NT2/D1 (cell line): Measurements from ENCODE around the gene FITM2.

ENCODE experiments used
- SUZ12 ChIP-seq: IDR thresholded peaks from 2 replicates; pipeline ENCODE4 v1.6.1; 2011; ENCODE audit not compliant: insufficient read length, insufficient read depth; ENCODE audit errors: extremely low read depth
- YY1 ChIP-seq: IDR thresholded peaks from 2 replicates; pipeline ENCODE4 v1.6.1; 2011; ENCODE audit not compliant: insufficient read length, insufficient read depth
- ZNF274 ChIP-seq: IDR thresholded peaks from 2 replicates; pipeline ENCODE4 v1.6.1; 2011; ENCODE audit warnings: mild to moderate bottlenecking, low read depth, low read length

DNA sequence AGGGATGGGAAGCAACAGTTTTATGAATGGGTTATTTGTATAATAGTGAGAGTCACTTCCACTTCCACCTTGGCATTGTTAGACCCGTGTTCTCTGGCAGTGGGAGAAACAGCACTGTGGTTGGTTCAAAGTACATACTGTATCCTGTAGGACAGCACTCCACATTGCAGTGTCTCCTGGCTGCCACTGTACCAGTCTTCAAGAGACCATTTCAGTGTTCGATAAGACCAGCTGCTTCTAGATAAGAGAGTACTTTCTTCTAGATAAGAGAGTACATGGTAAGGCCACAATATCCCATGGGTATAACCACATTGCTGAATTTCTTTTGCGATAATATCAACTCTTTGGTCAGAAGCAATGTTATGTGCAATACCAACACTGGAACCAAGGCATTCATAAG is 28.8 kb downstream of the FITM2 start:
- no peak for TF ChIP-seq YY1
- TF ChIP-seq SUZ12: no peak
- TF ChIP-seq ZNF274: no peak
